Measurements from ENCODE around the gene ZNF419.
"Not testable (repeated sequence)": the region's sequence is repeated elsewhere in the genome, so short reads cannot be mapped to it uniquely, and the experiment has no call there.

Gene ZNF419

GRCh38 chr19:57488299-57488644 is 722 bp downstream of the ZNF419 start:
- Histone ChIP-seq H3K9ac (ENCODE audit: low read depth, low read length) (peak overlapping the region; percentile 62), H3K4me3 (ENCODE audit: low read length) (peak overlapping the region; percentile 63), H3K36me3 (ENCODE audit: insufficient read depth, low read length) (peaks cover 25% of the 10 kb centered on the region)

DNA sequence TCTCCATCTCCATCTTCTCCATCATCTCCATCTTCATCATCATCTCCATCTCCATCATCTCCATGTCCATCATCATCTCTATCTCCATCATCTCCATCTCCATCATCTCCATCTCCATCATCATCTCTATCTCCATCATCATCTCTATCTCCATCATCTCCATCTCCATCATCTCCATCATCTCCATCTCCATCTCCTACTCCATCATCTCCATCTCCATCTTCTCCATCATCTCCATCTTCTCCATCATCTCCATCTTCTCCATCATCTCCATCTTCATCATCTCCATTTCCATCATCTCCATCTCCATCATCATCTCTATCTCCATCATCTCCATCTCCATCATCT is 11.8 kb downstream of the ZNF419 start:
- H3K9me3 ChIP-seq (replicated peaks; ENCODE audit: low read length); H3K36me3 ChIP-seq (ENCODE audit: insufficient read depth, low read length); H3K4me1 ChIP-seq (ENCODE audit: control insufficient read depth, insufficient read depth, low read length); H3K27me3 ChIP-seq (ENCODE audit: control insufficient read depth, insufficient read depth, low read length); H3K9ac ChIP-seq (ENCODE audit: low read depth, low read length): not testable (repeated sequence)
- Histone ChIP-seq H3K4me3 (ENCODE audit: low read length) (peak overlapping the region; percentile 92), H3K4me2 (ENCODE audit: low read length) (peak overlapping the region; percentile 82)

More at GRCh38 chr19:57488299-57488644, 722 bp downstream of the ZNF419 start:
- H3K4me1 ChIP-seq (ENCODE audit: control insufficient read depth, insufficient read depth, low read length); H3K9me3 ChIP-seq (replicated peaks; ENCODE audit: low read length); H3K27me3 ChIP-seq (ENCODE audit: control insufficient read depth, insufficient read depth, low read length): not testable (repeated sequence)
- peak overlapping the region; percentile 78 for H3K4me2 ChIP-seq (ENCODE audit: low read length)

DNA sequence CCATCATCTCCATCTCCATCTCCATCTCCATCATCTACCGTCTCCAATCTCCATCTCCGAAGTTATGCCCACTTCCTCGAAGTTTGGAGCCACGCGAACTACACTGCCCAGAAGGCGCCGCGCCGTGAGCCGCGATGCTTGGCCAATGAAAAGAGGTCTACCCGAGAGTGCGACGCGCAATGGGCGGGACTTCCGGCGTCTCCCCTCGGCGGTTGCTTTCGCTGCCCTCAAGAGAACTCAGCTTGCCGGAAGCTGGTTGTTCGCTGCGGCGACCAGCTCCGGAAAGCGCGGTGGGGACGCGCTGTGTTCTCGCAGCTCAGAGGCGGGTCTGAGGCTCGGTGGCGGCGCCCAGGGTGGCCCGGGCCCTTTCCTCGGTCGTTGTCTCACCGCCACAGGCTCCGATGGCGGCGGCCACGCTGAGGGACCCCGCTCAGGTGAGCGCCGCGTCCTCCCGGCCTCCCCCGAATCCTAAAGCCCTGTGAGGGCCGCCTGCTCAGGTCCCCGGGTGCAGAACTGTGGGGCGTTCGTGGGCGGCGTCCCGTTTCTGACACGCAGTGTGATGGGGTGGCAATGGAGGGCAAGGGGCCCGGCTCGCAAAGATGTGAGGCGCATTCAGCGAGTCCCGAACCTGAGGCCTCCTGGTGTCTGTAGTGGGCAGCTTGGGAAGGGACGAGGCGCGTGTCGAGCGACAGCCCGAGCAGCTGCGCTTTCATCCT is 12.3 kb downstream of the ZNF419 start, which contains the start of gene ZNF773:
Gene ZNF773 (plus strand): TSS at position 259 of the 716 bp plus-strand sequence. CDS start 143 bp downstream, at position 402.
- Histone ChIP-seq H3K4me2 (ENCODE audit: low read length) (peak within 1 kb of the TSS; percentile 88), H3K4me3 (ENCODE audit: low read length) (peak within 1 kb of the TSS; percentile 92), H3K9ac (ENCODE audit: low read depth, low read length) (peak within 1 kb of the TSS; percentile 96)
- not testable (repeated sequence) for H3K36me3 ChIP-seq (ENCODE audit: insufficient read depth, low read length); H3K9me3 ChIP-seq (replicated peaks; ENCODE audit: low read length); H3K27me3 ChIP-seq (ENCODE audit: control insufficient read depth, insufficient read depth, low read length); H3K4me1 ChIP-seq (ENCODE audit: control insufficient read depth, insufficient read depth, low read length)

DNA sequence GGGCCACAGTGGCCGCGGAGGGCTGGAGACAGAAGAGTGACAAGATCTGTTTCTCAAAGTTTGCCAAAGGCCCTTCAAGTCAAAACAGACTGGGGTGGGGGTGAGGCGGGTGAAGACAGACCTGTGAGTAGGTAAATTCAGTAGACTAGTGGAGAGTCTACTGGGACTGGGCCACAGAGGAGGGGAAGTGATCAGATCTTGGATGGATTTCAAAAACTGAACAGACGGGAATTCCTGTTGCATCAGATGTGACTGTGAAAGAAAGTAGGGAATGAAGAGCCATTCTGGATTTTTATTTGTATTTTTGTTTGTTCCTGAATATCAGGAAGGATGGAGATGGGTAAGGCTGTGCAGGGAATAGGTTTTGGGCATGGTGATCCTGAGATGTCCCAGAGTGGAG is 12.8 kb downstream of the ZNF419 start:
- peak overlapping the region; percentile 88 for H3K4me2 ChIP-seq (ENCODE audit: low read length)
- H3K9me3 ChIP-seq (replicated peaks; ENCODE audit: low read length); H3K4me1 ChIP-seq (ENCODE audit: control insufficient read depth, insufficient read depth, low read length); H3K27me3 ChIP-seq (ENCODE audit: control insufficient read depth, insufficient read depth, low read length): not testable (repeated sequence)
- H3K4me3 ChIP-seq (ENCODE audit: low read length) = peak overlapping the region; percentile 67
- H3K36me3 ChIP-seq (ENCODE audit: insufficient read depth, low read length) = peaks cover 13% of the 10 kb centered on the region
- peak overlapping the region; percentile 96 for H3K9ac ChIP-seq (ENCODE audit: low read depth, low read length)

GRCh38 chr19:57506163-57506562 is 18.6 kb downstream of the ZNF419 start:
- Histone ChIP-seq H3K4me2 (ENCODE audit: low read length) (no peak overlapping the region), H3K27me3 (ENCODE audit: control insufficient read depth, insufficient read depth, low read length) (no peaks in the 10 kb centered on the region), H3K9me3 (replicated peaks; ENCODE audit: low read length) (no peaks in the 10 kb centered on the region), H3K9ac (ENCODE audit: low read depth, low read length) (no peak overlapping the region), H3K4me3 (ENCODE audit: low read length) (no peak overlapping the region), H3K36me3 (ENCODE audit: insufficient read depth, low read length) (peaks cover 41% of the 10 kb centered on the region), H3K4me1 (ENCODE audit: control insufficient read depth, insufficient read depth, low read length) (peaks cover under 1% of the 10 kb centered on the region)

- Histone ChIP-seq H3K4me1 (ENCODE audit: control insufficient read depth, insufficient read depth, low read length) (no peaks in the 10 kb centered on the region), H3K4me3 (ENCODE audit: low read length) (no peak overlapping the region), H3K9ac (ENCODE audit: low read depth, low read length) (no peak overlapping the region), H3K36me3 (ENCODE audit: insufficient read depth, low read length) (peaks cover 34% of the 10 kb centered on the region), H3K4me2 (ENCODE audit: low read length) (no peak overlapping the region), H3K27me3 (ENCODE audit: control insufficient read depth, insufficient read depth, low read length) (no peaks in the 10 kb centered on the region), H3K9me3 (replicated peaks; ENCODE audit: low read length) (peaks cover 14% of the 10 kb centered on the region)
These were observed 23.9 kb downstream of the ZNF419 start for GRCh38 chr19:57511484-57511883.

GRCh38 chr19:57512845-57513244 is 25.3 kb downstream of the ZNF419 start:
- peaks cover 14% of the 10 kb centered on the region for H3K9me3 ChIP-seq (replicated peaks; ENCODE audit: low read length)
- H3K36me3 ChIP-seq (ENCODE audit: insufficient read depth, low read length) = peaks cover 26% of the 10 kb centered on the region
- no peak overlapping the region for H3K9ac ChIP-seq (ENCODE audit: low read depth, low read length)
- no peak overlapping the region for H3K4me2 ChIP-seq (ENCODE audit: low read length)
- no peaks in the 10 kb centered on the region for H3K4me1 ChIP-seq (ENCODE audit: control insufficient read depth, insufficient read depth, low read length)
- no peak overlapping the region for H3K4me3 ChIP-seq (ENCODE audit: low read length)
- H3K27me3 ChIP-seq (ENCODE audit: control insufficient read depth, insufficient read depth, low read length) = no peaks in the 10 kb centered on the region

GRCh38 chr19:57515255-57515654 is 27.7 kb downstream of the ZNF419 start:
- Histone ChIP-seq H3K27me3 (ENCODE audit: control insufficient read depth, insufficient read depth, low read length) (no peaks in the 10 kb centered on the region), H3K4me1 (ENCODE audit: control insufficient read depth, insufficient read depth, low read length) (no peaks in the 10 kb centered on the region), H3K4me3 (ENCODE audit: low read length) (no peak overlapping the region), H3K36me3 (ENCODE audit: insufficient read depth, low read length) (peaks cover 22% of the 10 kb centered on the region), H3K9ac (ENCODE audit: low read depth, low read length) (no peak overlapping the region), H3K9me3 (replicated peaks; ENCODE audit: low read length) (peaks cover 14% of the 10 kb centered on the region), H3K4me2 (ENCODE audit: low read length) (no peak overlapping the region)

DNA sequence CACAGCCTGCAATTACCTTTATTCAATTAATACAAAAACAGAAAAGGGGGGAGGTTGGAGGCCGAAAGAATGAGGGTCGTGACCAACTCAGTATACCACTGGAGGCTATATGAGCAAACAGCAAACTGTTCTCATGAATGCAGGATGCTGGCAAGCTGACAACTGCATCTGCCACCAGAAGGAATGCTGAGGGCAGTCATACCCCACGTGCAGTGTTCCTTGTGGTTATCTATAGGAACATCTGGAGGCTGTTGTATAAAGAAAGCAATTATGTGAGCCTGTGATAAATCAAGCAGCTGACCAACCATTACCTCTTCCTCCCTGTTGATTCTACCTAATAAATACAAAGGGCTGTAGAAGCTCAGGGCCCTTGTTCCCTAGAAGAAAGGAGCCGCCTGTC is 30.5 kb downstream of the ZNF419 start:
- H3K9me3 ChIP-seq (replicated peaks; ENCODE audit: low read length); H3K4me2 ChIP-seq (ENCODE audit: low read length); H3K4me3 ChIP-seq (ENCODE audit: low read length); H3K27me3 ChIP-seq (ENCODE audit: control insufficient read depth, insufficient read depth, low read length); H3K4me1 ChIP-seq (ENCODE audit: control insufficient read depth, insufficient read depth, low read length); H3K9ac ChIP-seq (ENCODE audit: low read depth, low read length): not testable (repeated sequence)
- peaks cover 20% of the 10 kb centered on the region for H3K36me3 ChIP-seq (ENCODE audit: insufficient read depth, low read length)

DNA sequence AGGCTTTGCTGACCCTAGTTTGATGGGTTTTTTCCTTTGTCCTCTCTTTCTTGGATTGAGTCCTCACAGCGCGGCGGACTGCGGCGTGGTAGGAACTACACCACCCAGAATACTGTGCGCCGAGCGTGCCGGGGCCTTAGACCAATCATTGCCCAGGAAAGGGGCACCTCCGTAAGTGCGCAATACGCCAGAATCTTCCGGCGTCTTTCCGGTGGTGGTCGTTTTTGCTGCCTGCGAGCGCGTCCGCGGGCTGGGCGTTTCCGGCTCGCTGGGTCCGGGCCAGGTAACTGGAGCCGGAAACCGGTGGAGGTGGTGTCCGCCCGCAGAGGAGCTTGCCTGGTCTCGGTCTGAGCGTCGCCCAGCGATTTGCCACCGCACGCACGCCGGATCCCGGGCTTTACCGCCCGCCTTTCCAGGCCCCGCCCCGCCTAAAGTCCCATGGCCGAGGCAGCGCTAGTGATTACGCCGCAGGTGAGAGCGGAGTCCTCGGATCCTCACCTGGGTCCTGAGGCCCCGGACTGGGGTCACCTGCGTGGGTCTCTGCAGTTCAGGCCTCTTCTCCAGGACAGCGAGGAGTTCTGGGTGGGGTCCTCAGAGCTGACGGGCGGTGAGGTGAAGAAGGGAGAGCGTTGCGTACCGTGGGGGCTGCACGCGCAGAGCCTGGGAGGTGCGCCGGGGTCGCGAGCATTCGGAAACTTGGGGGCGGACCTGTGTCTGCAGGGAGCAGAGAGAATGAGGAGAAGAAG is 39.8 kb downstream of the ZNF419 start, which contains the start of gene ZNF549:
Gene ZNF549 (plus strand): TSS at position 221 of the 746 bp plus-strand sequence. CDS start 218 bp downstream, at position 439.
- H3K4me2 ChIP-seq (ENCODE audit: low read length) = peak within 1 kb of the TSS; percentile 87
- H3K9ac ChIP-seq (ENCODE audit: low read depth, low read length) = peak within 1 kb of the TSS; percentile 89
- peak within 1 kb of the TSS; percentile 93 for H3K4me3 ChIP-seq (ENCODE audit: low read length)
- H3K9me3 ChIP-seq (replicated peaks; ENCODE audit: low read length) = peaks cover 4% of the 10 kb centered on the region
- peaks cover 6% of the 10 kb centered on the region for H3K4me1 ChIP-seq (ENCODE audit: control insufficient read depth, insufficient read depth, low read length)
- no peaks in the 10 kb centered on the region for H3K27me3 ChIP-seq (ENCODE audit: control insufficient read depth, insufficient read depth, low read length)
- H3K36me3 ChIP-seq (ENCODE audit: insufficient read depth, low read length) = peaks cover 11% of the 10 kb centered on the region

GRCh38 chr19:57537953-57538547 is 50.5 kb downstream of the ZNF419 start:
- Histone ChIP-seq H3K36me3 (ENCODE audit: insufficient read depth, low read length) (peaks cover 82% of the 10 kb centered on the region), H3K27me3 (ENCODE audit: control insufficient read depth, insufficient read depth, low read length) (no peaks in the 10 kb centered on the region), H3K9ac (ENCODE audit: low read depth, low read length) (no peak overlapping the region), H3K9me3 (replicated peaks; ENCODE audit: low read length) (peaks cover 68% of the 10 kb centered on the region), H3K4me1 (ENCODE audit: control insufficient read depth, insufficient read depth, low read length) (no peaks in the 10 kb centered on the region), H3K4me3 (ENCODE audit: low read length) (no peak overlapping the region), H3K4me2 (ENCODE audit: low read length) (no peak overlapping the region)

Measured in skeletal muscle satellite cell (primary cell).